ENCODE results near the gene DNER.
"Not testable (repeated sequence)": the region's sequence is repeated elsewhere in the genome, so short reads cannot be mapped to it uniquely, and the experiment has no call there.

DNER gene

GRCh38 chr2:229523663-229524062, 190.7 kb downstream of the DNER start:
- DNase-seq (ENCODE audit: extremely low read depth, low read depth) = no peak
- TF ChIP-seq CTCF (IDR thresholded peaks at IDR 0.05; ENCODE audit: low read depth, low read length) = no peak

DNA sequence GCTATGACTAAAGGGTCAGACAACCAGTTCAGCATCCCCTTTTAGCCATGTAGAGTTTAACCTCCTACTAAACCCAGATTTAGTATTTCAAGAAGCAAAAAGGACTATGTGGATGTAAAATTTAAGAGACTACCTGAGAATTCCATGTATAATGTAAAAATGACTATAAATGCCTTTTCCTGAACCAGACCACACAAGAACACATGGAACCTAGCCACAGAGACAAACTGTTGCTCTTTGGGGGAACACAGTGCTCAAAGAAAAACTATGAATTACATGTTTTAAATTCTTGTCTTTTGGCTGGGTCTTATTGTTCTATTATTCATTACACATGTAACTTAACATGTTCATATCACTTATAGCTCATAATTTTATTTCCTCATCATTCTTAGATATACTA, 192.8 kb downstream of the DNER start:
- no peak for TF ChIP-seq CTCF (IDR thresholded peaks at IDR 0.05; ENCODE audit: low read depth, low read length)

DNA sequence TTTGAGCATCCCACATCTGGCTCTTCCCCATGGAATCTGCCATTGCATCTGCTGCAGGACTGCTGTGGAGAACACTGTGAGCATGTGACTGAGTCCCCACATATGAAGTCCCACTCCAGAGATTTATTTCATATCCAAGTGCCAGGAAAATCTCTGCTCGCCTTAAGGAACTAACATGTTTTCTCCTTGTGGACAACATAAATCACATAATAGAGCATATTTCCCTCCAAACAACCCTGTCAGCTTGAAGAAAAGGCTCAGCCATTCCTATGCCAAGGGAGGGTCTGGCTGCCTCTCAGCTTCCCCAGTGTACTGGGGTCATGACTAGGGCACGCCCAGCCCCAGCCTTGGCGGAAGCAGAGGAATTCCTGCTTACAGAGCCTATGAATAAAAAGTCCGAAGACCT, 193.7 kb downstream of the DNER start:
- no peak for TF ChIP-seq CTCF (IDR thresholded peaks at IDR 0.05; ENCODE audit: low read depth, low read length)
- no peak for DNase-seq (ENCODE audit: extremely low read depth, low read depth)

More for the DNA sequence above, 192.8 kb downstream of the DNER start:
- DNase-seq (ENCODE audit: extremely low read depth, low read depth) = no peak

DNA sequence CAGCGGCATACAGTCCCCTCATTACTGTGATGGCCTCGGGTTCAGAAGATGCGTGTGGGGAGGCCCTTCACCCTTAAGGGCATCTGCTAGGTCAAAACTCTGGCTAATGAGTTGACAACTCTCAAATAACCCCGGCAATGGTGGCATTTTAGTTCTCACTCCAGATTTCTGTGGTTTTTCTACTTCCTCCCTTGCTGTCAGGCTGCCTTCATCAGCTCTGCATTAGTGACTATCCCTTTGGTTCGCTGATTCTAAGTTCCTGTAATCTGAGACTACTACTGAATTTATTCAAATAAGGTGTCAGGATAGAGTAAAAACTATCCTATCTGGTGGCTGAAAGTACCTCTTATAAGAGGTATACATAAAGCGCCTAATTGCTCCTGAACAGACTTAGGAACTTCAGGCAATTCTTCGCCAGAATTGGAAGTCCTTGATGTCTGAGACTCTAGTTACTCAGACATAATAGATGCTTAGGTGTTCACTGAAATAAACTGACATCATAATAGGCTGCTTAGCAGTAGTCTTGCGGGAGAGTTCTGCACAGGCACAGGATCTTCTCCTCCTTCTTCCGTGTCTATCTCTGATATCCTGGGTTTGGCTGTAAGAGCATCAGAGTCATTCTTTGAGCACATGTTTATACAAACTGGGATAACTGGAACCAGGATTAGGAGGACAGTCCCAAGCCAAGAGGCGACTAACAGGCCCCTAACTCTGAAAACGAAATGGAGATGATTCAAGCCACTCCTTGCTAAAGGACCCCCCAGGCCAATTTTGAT, 194.5 kb downstream of the DNER start:
- no peak for DNase-seq (ENCODE audit: extremely low read depth, low read depth)
- no peak for TF ChIP-seq CTCF (IDR thresholded peaks at IDR 0.05; ENCODE audit: low read depth, low read length)

DNA sequence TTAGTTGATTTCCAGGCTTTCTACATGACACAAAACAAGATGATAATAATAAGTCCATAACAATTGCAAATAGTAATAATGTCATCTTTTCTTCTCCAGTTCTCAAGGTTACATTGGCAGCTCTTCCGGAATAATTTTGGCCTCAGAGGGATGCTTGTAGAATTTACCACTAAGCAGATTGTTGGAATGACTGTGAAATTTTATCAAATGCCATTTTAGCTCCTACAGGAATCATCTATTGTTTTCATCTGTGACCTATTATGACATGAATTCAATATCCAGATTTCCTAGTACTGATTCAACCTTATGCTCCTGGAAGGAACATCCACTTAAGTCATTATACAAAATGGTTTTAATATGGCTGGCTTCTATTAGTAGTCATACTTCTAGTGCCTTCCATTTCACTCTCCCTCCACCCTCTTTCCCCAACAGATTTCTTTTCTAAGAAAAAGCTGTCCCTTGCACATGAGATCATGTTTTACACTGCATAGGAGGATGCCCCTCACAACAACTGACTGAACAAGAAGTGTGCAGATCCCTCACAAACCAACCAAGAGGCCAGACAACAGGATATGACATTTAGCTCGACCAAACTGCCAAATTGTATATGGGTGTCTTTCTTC, 200.0 kb downstream of the DNER start:
- DNase-seq (ENCODE audit: extremely low read depth, low read depth) = no peak
- no peak for TF ChIP-seq CTCF (IDR thresholded peaks at IDR 0.05; ENCODE audit: low read depth, low read length)

DNA sequence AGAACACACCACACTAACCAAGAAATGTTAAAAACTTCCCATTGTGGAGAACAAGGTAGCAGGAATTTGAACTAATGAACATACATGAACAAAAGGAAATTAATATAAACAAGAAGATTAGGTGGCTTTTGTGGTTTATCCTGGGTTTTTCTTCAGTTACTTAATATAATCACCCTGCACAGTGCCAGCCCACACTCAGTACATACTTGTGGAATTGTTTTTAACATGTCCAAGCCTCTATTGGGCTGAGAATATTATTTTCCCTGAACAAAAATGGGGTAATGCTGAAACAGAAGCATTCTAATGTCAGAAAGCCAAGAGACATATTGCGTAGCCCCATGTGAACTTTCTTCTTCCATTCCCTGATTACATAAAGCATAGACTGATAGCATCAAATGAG, 202.8 kb downstream of the DNER start:
- no peak for TF ChIP-seq CTCF (IDR thresholded peaks at IDR 0.05; ENCODE audit: low read depth, low read length)
- no peak for DNase-seq (ENCODE audit: extremely low read depth, low read depth)

DNA sequence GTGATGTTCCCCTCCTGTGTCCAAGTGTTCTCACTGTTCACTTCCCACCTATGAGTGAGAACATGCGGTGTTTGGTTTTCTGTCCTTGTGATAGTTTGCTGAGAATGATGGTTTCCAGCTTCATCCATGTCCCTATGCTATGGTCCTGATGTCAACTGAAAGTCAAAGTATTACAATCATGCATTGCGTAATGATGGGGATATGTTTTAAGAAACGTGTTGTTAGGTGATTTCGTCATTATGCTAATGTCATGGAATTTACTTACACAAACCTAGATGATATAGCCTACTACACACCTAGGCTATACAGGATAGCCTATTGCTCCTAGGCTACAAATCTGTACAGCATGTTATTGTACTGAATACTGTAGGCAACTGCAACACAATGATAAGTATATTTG, 207.7 kb downstream of the DNER start:
- not testable (repeated sequence) for DNase-seq (ENCODE audit: extremely low read depth, low read depth)
